Measurements from ENCODE around the gene UBE2E2.

Gene UBE2E2

DNA sequence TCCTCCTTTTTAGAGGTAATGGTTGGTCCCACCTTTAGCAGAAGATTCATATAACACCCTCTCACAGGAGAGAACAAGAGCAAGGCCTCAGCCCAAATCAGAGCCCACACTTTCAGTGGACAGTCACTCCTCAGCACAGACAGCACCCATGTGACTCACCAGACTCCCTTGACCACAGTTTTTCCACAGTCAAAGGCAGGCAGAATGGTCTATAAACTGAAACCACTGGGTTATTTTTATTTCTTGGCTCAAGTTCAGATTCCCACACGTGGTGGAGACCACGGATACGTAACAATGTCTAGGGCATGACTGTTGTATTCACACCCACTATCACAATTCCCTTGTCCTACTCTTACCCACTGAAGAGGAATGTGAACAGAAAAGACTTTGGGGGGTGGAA, 364.8 kb downstream of the UBE2E2 start:
- TF ChIP-seq, protein P1, sequence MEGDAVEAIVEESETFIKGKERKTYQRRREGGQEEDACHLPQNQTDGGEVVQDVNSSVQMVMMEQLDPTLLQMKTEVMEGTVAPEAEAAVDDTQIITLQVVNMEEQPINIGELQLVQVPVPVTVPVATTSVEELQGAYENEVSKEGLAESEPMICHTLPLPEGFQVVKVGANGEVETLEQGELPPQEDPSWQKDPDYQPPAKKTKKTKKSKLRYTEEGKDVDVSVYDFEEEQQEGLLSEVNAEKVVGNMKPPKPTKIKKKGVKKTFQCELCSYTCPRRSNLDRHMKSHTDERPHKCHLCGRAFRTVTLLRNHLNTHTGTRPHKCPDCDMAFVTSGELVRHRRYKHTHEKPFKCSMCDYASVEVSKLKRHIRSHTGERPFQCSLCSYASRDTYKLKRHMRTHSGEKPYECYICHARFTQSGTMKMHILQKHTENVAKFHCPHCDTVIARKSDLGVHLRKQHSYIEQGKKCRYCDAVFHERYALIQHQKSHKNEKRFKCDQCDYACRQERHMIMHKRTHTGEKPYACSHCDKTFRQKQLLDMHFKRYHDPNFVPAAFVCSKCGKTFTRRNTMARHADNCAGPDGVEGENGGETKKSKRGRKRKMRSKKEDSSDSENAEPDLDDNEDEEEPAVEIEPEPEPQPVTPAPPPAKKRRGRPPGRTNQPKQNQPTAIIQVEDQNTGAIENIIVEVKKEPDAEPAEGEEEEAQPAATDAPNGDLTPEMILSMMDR (IDR thresholded peaks at IDR 0.05; ENCODE audit: insufficient read depth, missing control alignments) = no peak
- no peak for FAIRE-seq

DNA sequence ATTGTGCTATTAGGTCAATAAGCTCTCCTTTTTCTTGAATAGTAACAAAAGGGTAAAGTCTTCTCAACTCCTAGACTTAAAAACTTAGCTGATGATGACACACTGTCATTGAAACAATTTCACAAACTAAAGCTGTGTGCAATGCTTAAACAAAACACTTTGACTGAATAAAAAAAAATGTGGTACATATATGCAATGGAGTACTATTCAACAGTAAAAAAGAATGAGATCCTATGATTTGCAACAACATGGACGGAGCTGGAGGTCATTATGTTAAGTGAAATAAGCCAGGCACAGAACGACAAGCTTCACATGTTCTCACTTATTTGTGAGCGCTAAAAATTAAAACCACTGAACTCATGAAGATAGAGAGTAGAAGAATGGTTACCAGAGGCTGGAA, 370.7 kb downstream of the UBE2E2 start:
- FAIRE-seq = no peak
- TF ChIP-seq, protein P1 (IDR thresholded peaks at IDR 0.05; ENCODE audit: insufficient read depth, missing control alignments) = no peak
- no peak for DNase-seq (ENCODE audit: insufficient read length, low spot score)

More for the DNA sequence above, 364.8 kb downstream of the UBE2E2 start:
- DNase-seq (ENCODE audit: insufficient read length, low spot score) = no peak

DNA sequence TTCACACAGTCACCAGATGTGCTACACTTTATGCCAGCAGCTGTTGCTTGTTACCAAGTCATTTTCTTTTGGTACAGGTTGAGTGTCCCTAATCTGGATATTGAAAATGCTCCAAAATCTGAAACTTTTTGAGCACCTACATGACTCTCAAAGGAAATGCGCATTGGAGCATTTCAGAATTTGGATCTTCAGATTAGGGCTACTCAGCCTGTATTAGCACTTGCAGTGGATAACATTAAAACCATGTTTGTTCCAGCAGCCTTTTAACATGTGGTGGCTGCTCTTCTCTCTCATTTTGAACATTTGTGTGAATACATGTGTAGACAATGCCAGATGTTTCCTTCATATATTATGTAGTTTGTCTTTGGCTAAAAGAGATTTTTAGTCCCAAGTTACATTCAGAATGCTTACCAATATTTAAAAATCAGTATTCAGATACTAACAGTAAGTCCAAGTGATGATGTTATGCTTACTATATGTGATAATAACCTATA, 371.7 kb downstream of the UBE2E2 start:
- DNase-seq (ENCODE audit: insufficient read length, low spot score) = no peak
- TF ChIP-seq, protein P1 (IDR thresholded peaks at IDR 0.05; ENCODE audit: insufficient read depth, missing control alignments) = no peak
- FAIRE-seq = no peak

DNA sequence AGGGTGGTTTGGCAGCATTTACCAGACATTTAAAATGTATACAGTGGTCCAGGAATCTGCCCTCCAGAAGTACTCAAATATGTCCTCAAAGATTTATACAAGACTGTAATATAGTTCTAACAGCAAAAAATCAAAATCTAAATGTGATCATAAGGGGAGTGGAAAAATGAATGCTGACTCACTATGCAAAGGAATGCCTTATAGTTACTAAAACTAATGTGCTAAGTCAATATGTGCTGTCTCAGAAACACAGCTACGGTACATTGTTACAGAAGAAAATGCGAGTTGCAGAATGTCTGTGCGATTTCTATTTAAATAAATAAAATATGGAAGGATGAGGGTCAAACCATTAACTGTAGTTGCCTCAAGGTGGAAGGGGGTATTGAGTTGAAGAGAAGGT, 372.6 kb downstream of the UBE2E2 start:
- TF ChIP-seq, protein P1 (IDR thresholded peaks at IDR 0.05; ENCODE audit: insufficient read depth, missing control alignments) = no peak
- DNase-seq (ENCODE audit: insufficient read length, low spot score) (no peak), FAIRE-seq (no peak)

DNA sequence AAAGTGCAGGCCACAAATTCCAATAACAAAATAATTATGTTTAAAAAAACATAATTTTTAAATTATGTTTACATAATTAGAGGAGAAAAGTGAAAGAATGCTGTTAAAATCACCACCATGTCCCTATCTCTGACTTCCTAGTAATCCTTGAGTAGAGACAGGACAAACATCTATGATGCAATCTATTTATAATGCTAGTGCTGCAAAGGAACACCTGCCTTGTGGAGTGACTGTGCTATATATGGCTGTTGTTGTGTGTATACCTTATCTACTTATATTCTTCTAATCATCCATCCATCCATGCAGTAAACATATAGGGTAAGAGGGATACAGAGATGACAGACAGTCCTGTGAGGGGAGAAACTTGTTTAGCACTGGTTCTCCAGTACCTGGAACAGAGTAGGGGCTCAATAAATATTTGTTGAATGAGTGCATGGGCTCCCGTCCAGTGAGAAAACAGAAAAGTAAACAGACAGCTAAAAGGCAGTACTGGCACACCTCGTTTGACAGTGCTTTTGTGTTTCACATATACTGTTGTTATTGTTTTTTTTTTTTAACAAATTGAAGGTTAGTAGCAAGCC, 373.3 kb downstream of the UBE2E2 start:
- FAIRE-seq (no peak), DNase-seq (ENCODE audit: insufficient read length, low spot score) (no peak)
- TF ChIP-seq, protein P1 (IDR thresholded peaks at IDR 0.05; ENCODE audit: insufficient read depth, missing control alignments) = no peak

DNA sequence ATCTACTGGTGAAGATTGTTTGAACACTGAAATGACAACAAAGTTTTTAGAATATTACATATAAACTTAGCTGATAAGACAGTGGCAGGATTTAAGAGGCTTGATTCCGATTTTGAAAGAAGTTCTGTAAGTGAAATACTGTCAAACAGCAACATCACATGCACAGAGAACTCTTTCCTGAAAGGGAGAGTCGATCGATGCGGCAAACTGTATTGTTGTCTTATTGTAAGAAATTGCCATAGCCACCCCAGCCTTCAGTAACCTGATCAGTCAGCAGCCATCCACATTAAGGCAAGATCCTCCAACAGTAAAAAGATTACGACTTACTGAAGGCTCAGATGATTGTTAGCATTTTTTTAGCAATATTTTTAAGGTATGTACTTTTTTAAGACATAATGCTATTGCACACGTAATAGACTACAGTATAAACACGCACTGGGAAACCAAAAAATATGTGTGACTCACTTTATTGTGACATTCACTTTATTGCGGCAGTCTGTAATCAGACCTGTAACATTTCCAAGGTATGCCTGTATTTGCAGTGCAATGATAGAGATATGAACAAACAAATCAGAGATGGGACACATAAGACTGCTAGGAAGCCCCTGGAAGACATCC, 377.1 kb downstream of the UBE2E2 start:
- TF ChIP-seq, protein P1 (IDR thresholded peaks at IDR 0.05; ENCODE audit: insufficient read depth, missing control alignments) = no peak
- DNase-seq (ENCODE audit: insufficient read length, low spot score) = no peak
- no peak for FAIRE-seq

All from D721Med (cell line).